22Rv1 (cell line): ENCODE measurements around the gene BRD9.

ENCODE experiments used
- ZFX ChIP-seq: fragments of 450-650 bp; IDR thresholded peaks from 2 replicates; pipeline ENCODE4 v1.6.1; 2017; ENCODE audit warnings: antibody characterized with exemption, borderline replicate concordance
- TF ChIP-seq, protein P1 (sequence below): fragments of 450-650 bp; IDR thresholded peaks from 2 replicates; pipeline ENCODE4 v1.5.1; 2017; ENCODE audit warnings: mild to moderate bottlenecking

- TF ChIP-seq, protein P1, sequence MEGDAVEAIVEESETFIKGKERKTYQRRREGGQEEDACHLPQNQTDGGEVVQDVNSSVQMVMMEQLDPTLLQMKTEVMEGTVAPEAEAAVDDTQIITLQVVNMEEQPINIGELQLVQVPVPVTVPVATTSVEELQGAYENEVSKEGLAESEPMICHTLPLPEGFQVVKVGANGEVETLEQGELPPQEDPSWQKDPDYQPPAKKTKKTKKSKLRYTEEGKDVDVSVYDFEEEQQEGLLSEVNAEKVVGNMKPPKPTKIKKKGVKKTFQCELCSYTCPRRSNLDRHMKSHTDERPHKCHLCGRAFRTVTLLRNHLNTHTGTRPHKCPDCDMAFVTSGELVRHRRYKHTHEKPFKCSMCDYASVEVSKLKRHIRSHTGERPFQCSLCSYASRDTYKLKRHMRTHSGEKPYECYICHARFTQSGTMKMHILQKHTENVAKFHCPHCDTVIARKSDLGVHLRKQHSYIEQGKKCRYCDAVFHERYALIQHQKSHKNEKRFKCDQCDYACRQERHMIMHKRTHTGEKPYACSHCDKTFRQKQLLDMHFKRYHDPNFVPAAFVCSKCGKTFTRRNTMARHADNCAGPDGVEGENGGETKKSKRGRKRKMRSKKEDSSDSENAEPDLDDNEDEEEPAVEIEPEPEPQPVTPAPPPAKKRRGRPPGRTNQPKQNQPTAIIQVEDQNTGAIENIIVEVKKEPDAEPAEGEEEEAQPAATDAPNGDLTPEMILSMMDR, result no peak
- no peak for TF ChIP-seq ZFX
These were observed 36.6 kb downstream of the BRD9 start for GRCh38 chr5:855771-856530.
